SH-SY5Y (cell line): Measurements from ENCODE around the gene RGS9BP.

Experiments used
- GATA2 ChIP-seq: IDR thresholded peaks from 2 replicates; pipeline ENCODE4 v1.6.1; 2011; ENCODE audit warnings: mild to moderate bottlenecking, low read depth, low read length
- GATA3 ChIP-seq: IDR thresholded peaks from 2 replicates; pipeline ENCODE4 v1.6.1; 2011; ENCODE audit warnings: low read depth, mild to moderate bottlenecking, low read length, moderate library complexity

The RGS9BP gene

DNA sequence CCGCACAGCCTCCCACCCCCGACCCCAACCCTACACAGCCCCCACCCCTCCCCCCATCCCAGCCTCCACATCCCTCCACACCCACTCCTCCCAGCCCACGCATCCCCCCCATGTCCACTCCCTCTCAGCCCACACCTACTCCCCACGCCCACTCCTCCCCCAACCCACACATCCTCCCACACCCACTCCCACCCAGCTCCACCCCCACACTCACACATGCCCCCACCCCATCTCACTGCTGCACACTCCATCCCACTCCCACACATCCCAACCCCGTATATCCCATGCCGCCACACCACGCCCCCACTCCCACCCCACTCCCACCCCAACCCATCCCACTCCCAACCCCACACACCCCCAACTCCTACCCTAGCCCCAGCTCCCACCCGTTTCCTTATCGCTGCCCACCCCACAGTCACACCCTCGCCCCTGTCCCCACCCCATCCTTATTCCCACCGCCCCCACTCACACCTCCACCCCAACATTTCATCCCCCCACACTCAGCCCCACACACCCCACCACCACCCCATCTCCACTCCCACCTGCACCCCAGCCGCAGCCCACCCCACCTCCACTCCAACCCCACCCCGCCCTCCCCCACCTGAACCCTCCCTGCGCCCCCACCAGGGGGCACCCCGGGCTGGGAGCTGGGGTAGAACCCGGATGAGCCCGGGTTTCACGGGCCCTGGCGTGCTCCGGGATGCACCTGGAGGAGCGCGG lies 44.7 kb downstream of the RGS9BP start:
- no peak for TF ChIP-seq GATA3
- TF ChIP-seq GATA2, result no peak

DNA sequence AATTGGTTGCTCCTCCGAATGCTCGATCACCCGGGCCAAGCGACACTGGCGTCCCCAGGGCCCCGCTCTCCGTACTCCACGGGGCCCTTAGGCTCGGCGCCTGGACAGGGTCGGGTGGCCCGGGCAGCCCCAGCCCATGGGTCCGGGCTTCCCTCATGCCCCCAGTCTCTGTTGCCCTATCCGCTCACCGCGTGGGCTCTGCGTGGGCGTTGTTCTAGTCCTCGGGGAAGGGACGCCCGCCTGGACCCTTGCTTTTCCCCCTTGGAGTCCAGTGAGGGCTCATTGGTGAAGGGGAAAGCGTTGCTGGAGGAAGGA lies 45.2 kb downstream of the RGS9BP start:
- TF ChIP-seq GATA2 (no peak), GATA3 (no peak)
